Gastroesophageal sphincter (tissue), 4 donors: ENCODE results near the gene SMAD1. TPM values are rescaled to one million over a fixed set of nuclear protein-coding genes. Genes with fewer than 3 reads are reported as not detected.
A peak's percentile ranks its signal among the peaks of the same experiment; 100 is the strongest.

Experiments
- ATAC-seq: fragments of 150-250 bp; one replicate; pipeline ENCODE4 v1.9.1; 2016; ENCODE audit warnings: mild to moderate bottlenecking, moderate library complexity
- H3K27ac ChIP-seq, 4 donors: fragments of 200-600 bp; sonication (generic) in 3 of 4; 1 replicate in 3 of 4; 2 replicates in 1 of 4; pipeline ENCODE4 v1.5.1; 2016 to 2019
- H3K27me3 ChIP-seq: fragments of 200-600 bp; sonication (generic); one replicate; pipeline ENCODE4 v1.5.1; 2019
- H3K36me3 ChIP-seq, 2 donors: fragments of 200-600 bp; sonication (generic); one replicate each; pipeline ENCODE4 v1.5.1; 2019; ENCODE audit warnings: control low read depth in 1 of 2
- H3K4me1 ChIP-seq, 3 donors: fragments of 200-600 bp; sonication (generic); 1 replicate in 2 of 3; 2 replicates in 1 of 3; pipeline ENCODE4 v1.5.1; 2016 to 2019; ENCODE audit warnings: control low read depth in 2 of 3
- H3K4me3 ChIP-seq, 2 donors: fragments of 200-600 bp; sonication (generic); one replicate each; pipeline ENCODE4 v1.5.1; 2019; ENCODE audit warnings: mild to moderate bottlenecking in 1 of 2, moderate library complexity in 1 of 2
- H3K9me3 ChIP-seq, 3 donors: fragments of 200-600 bp; sonication (generic); one replicate each; pipeline ENCODE4 v1.5.1; 2017 to 2019; ENCODE audit warnings: control low read depth in 2 of 3
- CTCF ChIP-seq, 4 experiments: fragments of 200-600 bp in 2 of 4; fragments of 450-650 bp in 2 of 4; sonication (generic) in 1 of 4; IDR thresholded peaks; one replicate each; pipeline ENCODE4 v1.5.1; 2017 to 2019; ENCODE audit warnings: antibody characterized with exemption in 4 of 4, mild to moderate bottlenecking in 2 of 4, moderate library complexity in 2 of 4
- EP300 ChIP-seq: sonication (generic); formaldehyde crosslinking; IDR thresholded peaks from one replicate; pipeline ENCODE4 v1.6.1; 2017; ENCODE audit warnings: antibody characterized with exemption, mild to moderate bottlenecking
- POLR2A ChIP-seq, 2 donors: fragments of 450-650 bp; IDR thresholded peaks; one replicate each; pipeline ENCODE4 v1.6.1; 2017; ENCODE audit warnings: antibody characterized with exemption in 2 of 2, mild to moderate bottlenecking in 2 of 2, moderate library complexity in 1 of 2
- POLR2AphosphoS5 ChIP-seq: sonication (generic); formaldehyde crosslinking; IDR thresholded peaks from one replicate; pipeline ENCODE4 v1.6.1; 2017; ENCODE audit warnings: antibody characterized with exemption
- whole genome bisulfite sequencing, 2 donors: methylation state at CpG; one replicate each; pipeline ENCODE4 v1.1.5; 2018; ENCODE audit warnings: low coverage in 1 of 2; 5-methylcytosine and 5-hydroxymethylcytosine counted together
- total RNA-seq, 4 donors: library from RNA; depleted of rRNA; stranded (reverse); fragments of >200 nt; gene quantifications; one replicate each; pipeline ENCODE4 v1.1.0, GENCODE V29; 2016

The SMAD1 gene
- total RNA-seq, 4 donors from 2014 or later = 26.3 to 37.8 (median 29.2) TPM

GRCh38 chr4:145452447-145453162, 29.0 kb upstream of the SMAD1 start:
- Histone ChIP-seq H3K27ac (no peak overlapping the region), H3K27me3 (no peaks in the 10 kb centered on the region), H3K9me3 (no peaks in the 10 kb centered on the region), H3K4me3 (no peak overlapping the region), H3K4me1 (no peaks in the 10 kb centered on the region), H3K36me3 (no peaks in the 10 kb centered on the region)
- TF ChIP-seq POLR2AphosphoS5 (no peak), POLR2A (IDR thresholded peaks at IDR 0.05) (no peak), EP300 (no peak), CTCF (IDR thresholded peaks at IDR 0.05) (no peak)
- 78 to 83% methylated on average over 3 to 5 of the region's 5 CpGs for WGBS, 2 donors
- ATAC-seq = no peak

- H3K36me3 ChIP-seq = no peaks in the 10 kb centered on the region
- H3K4me3 ChIP-seq = no peak overlapping the region
- TF ChIP-seq POLR2A (IDR thresholded peaks at IDR 0.05) = no peak
- TF ChIP-seq EP300 = no peak
- no peak for TF ChIP-seq POLR2AphosphoS5
- TF ChIP-seq CTCF (IDR thresholded peaks at IDR 0.05) = no peak
- no peaks in the 10 kb centered on the region for H3K9me3 ChIP-seq
- no peak overlapping the region for H3K27ac ChIP-seq
- no peaks in the 10 kb centered on the region for H3K27me3 ChIP-seq
- no peaks in the 10 kb centered on the region for H3K4me1 ChIP-seq
- no peak for ATAC-seq
These were observed 28.5 kb upstream of the SMAD1 start for GRCh38 chr4:145453163-145453520.

- Histone ChIP-seq H3K4me3 (no peak overlapping the region), H3K4me1 (no peaks in the 10 kb centered on the region), H3K9me3 (peaks cover 0 to 12% (median 0%) of the 10 kb centered on the region in 3 donors), H3K27me3 (no peaks in the 10 kb centered on the region), H3K27ac (no peak overlapping the region), H3K36me3 (no peaks in the 10 kb centered on the region)
- WGBS, 2 donors = no CpG with 5 or more reads among the region's 4 CpGs
- no peak for ATAC-seq
- TF ChIP-seq POLR2AphosphoS5 = no peak
- TF ChIP-seq EP300 = no peak
- TF ChIP-seq POLR2A (IDR thresholded peaks at IDR 0.05) = no peak
- TF ChIP-seq CTCF (IDR thresholded peaks at IDR 0.05) = no peak
These were observed 8.4 kb upstream of the SMAD1 start for GRCh38 chr4:145473203-145473602.

- H3K27me3 ChIP-seq = no peaks in the 10 kb centered on the region
- peaks cover 0 to 35% (median 10%) of the 10 kb centered on the region in 3 donors for H3K4me1 ChIP-seq
- no peaks in the 10 kb centered on the region for H3K9me3 ChIP-seq
- TF ChIP-seq POLR2A (IDR thresholded peaks at IDR 0.05) = no peak
- no peak for TF ChIP-seq EP300
- TF ChIP-seq CTCF (IDR thresholded peaks at IDR 0.05) = no peak
- no peak for TF ChIP-seq POLR2AphosphoS5
- no peak for ATAC-seq
- H3K36me3 ChIP-seq = no peaks in the 10 kb centered on the region
- WGBS, 2 donors = 20 to 40% methylated on average over 1 of the region's 1 CpG
- H3K27ac ChIP-seq = no peak overlapping the region
- H3K4me3 ChIP-seq = no peak overlapping the region
These were observed 1.4 kb upstream of the SMAD1 start for GRCh38 chr4:145480257-145480656.

- peak overlapping the region; percentile 91 to 100 (median 98) for H3K27ac ChIP-seq
- no peaks in the 10 kb centered on the region for H3K27me3 ChIP-seq
- peak overlapping the region; percentile 90 to 99 for H3K4me3 ChIP-seq
- H3K36me3 ChIP-seq = no peaks in the 10 kb centered on the region
- ATAC-seq = no peak
- TF ChIP-seq POLR2AphosphoS5 (no peak), POLR2A (IDR thresholded peaks at IDR 0.05) (no peak), CTCF (IDR thresholded peaks at IDR 0.05) (no peak), EP300 (no peak)
- 0% methylated on average over 10 of the region's 42 CpGs; no CpG with 5 or more reads in 1 of the 2 donors for WGBS, 2 donors
- H3K4me1 ChIP-seq = peaks cover 0 to 52% (median 10%) of the 10 kb centered on the region in 3 donors
- H3K9me3 ChIP-seq = no peaks in the 10 kb centered on the region
These were observed 222 bp downstream of the SMAD1 start for GRCh38 chr4:145481942-145482208.
